Cardiac muscle cell (in vitro differentiated cells and primary cell): ENCODE measurements around the gene SPATS2L. TPM values are rescaled to one million over a fixed set of nuclear protein-coding genes. Genes with fewer than 3 reads are reported as not detected.
A peak's percentile ranks its signal among the peaks of the same experiment; 100 is the strongest.

ENCODE experiments used
- DNase-seq, 2 donors: peaks; one replicate each; pipeline versions ENCODE4 v3.0.0 to v3.0.0-alpha.2; 2010 to 2017; ENCODE audit warnings: low read depth in 1 of 2, low spot score in 1 of 2
- H3K27ac ChIP-seq: fragments of 200-600 bp; sonication (generic); 2 replicates; pipeline ENCODE4 v1.5.1; 2016
- H3K27me3 ChIP-seq: fragments of 200-600 bp; sonication (generic); 2 replicates; pipeline ENCODE4 v1.6.0; 2016; ENCODE audit warnings: control low read depth
- H3K36me3 ChIP-seq: fragments of 200-600 bp; sonication (generic); 2 replicates; pipeline ENCODE4 v1.5.1; 2016; ENCODE audit warnings: control low read depth
- H3K4me1 ChIP-seq: fragments of 200-600 bp; sonication (generic); 2 replicates; pipeline ENCODE4 v1.8.1; 2017; ENCODE audit warnings: low read depth, mild to moderate bottlenecking, mixed run types
- H3K4me3 ChIP-seq: fragments of 200-600 bp; sonication (generic); 2 replicates; pipeline ENCODE4 v1.5.1; 2016; ENCODE audit warnings: mild to moderate bottlenecking
- H3K9me3 ChIP-seq: fragments of 200-600 bp; sonication (generic); 2 replicates; pipeline ENCODE4 v1.5.1; 2017; ENCODE audit warnings: low read depth, mild to moderate bottlenecking, control low read depth
- CTCF ChIP-seq: IDR thresholded peaks from 2 replicates; pipeline ENCODE4 v1.5.1; 2012; ENCODE audit warnings: low read depth, mild to moderate bottlenecking, low read length
- polyA plus RNA-seq: library from polyadenylated mRNA; unstranded; fragments of >200 nt; fragmentation: Nextera tagmentation; extraction: Ambion mirVana; gene quantifications from 2 replicates; pipeline ENCODE4 v1.2.1, GENCODE V29; 2016
- total RNA-seq: library from RNA; depleted of rRNA; stranded (reverse); fragments of >200 nt; gene quantifications from 2 replicates; pipeline ENCODE4 v1.2.3, GENCODE V29; 2016

Gene SPATS2L
- total and polyA plus RNA-seq, 2 experiments from 2014 or later: 20.0 to 37.4 TPM

- Histone ChIP-seq H3K4me1 (no peaks in the 10 kb centered on the region), H3K9me3 (no peaks in the 10 kb centered on the region), H3K36me3 (no peaks in the 10 kb centered on the region), H3K27ac (no peak overlapping the region), H3K4me3 (no peak overlapping the region), H3K27me3 (no peaks in the 10 kb centered on the region)
- no peak for DNase-seq
- TF ChIP-seq CTCF: no peak
Measured at GRCh38 chr2:200454927-200455801, 148.7 kb downstream of the SPATS2L start.

GRCh38 chr2:200455958-200456421, 149.5 kb downstream of the SPATS2L start:
- Histone ChIP-seq H3K4me1 (no peaks in the 10 kb centered on the region), H3K36me3 (no peaks in the 10 kb centered on the region), H3K27me3 (no peaks in the 10 kb centered on the region), H3K27ac (no peak overlapping the region), H3K4me3 (no peak overlapping the region), H3K9me3 (no peaks in the 10 kb centered on the region)
- TF ChIP-seq CTCF: no peak
- peak in 1 of 2 donors; percentile 81 for DNase-seq

GRCh38 chr2:200456567-200456966, 150.1 kb downstream of the SPATS2L start:
- Histone ChIP-seq H3K4me1 (no peaks in the 10 kb centered on the region), H3K36me3 (no peaks in the 10 kb centered on the region), H3K9me3 (no peaks in the 10 kb centered on the region), H3K27me3 (no peaks in the 10 kb centered on the region), H3K27ac (no peak overlapping the region), H3K4me3 (no peak overlapping the region)
- DNase-seq: no peak
- TF ChIP-seq CTCF: no peak

- DNase-seq: no peak
- Histone ChIP-seq H3K9me3 (no peaks in the 10 kb centered on the region), H3K27ac (no peak overlapping the region), H3K36me3 (no peaks in the 10 kb centered on the region), H3K4me3 (no peak overlapping the region), H3K27me3 (no peaks in the 10 kb centered on the region), H3K4me1 (no peaks in the 10 kb centered on the region)
- TF ChIP-seq CTCF: no peak
Measured at GRCh38 chr2:200459101-200459500, 152.6 kb downstream of the SPATS2L start.

- TF ChIP-seq CTCF: no peak
- H3K27me3 ChIP-seq: no peaks in the 10 kb centered on the region
- no peak overlapping the region for H3K27ac ChIP-seq
- no peak overlapping the region for H3K4me3 ChIP-seq
- H3K9me3 ChIP-seq: no peaks in the 10 kb centered on the region
- no peaks in the 10 kb centered on the region for H3K36me3 ChIP-seq
- DNase-seq: no peak
- H3K4me1 ChIP-seq: no peaks in the 10 kb centered on the region
Measured at GRCh38 chr2:200461846-200462710, 155.6 kb downstream of the SPATS2L start.
